SIG-M5 (cell line): ENCODE measurements around the gene SHF.
"Not testable (repeated sequence)": the region's sequence is repeated elsewhere in the genome, so short reads cannot be mapped to it uniquely, and the experiment has no call there.

Experiments
- DNase-seq: peaks from one replicate; lab custom pipeline; 2025; lab: John Stamatoyannopoulos, UW

Gene SHF

GRCh38 chr15:45187894-45188830 is at the start of gene SHF:
Gene SHF, minus strand, starts transcription at chr15:45187966. Its CDS starts 15 bp downstream, at chr15:45187951.
- no peak for DNase-seq

- DNase-seq: not testable (repeated sequence)
These were observed 49.0 kb upstream of the SHF start for GRCh38 chr15:45236806-45237205.

- DNase-seq: no peak
These were observed 46.9 kb upstream of the SHF start for GRCh38 chr15:45234562-45235235.

GRCh38 chr15:45231864-45232562 is 44.2 kb upstream of the SHF start:
- no peak for DNase-seq

GRCh38 chr15:45231132-45231531 is 43.4 kb upstream of the SHF start:
- no peak for DNase-seq

- no peak for DNase-seq
These were observed 42.6 kb upstream of the SHF start for GRCh38 chr15:45230245-45230965.

GRCh38 chr15:45228931-45229330 is 41.2 kb upstream of the SHF start:
- DNase-seq: no peak

GRCh38 chr15:45225506-45226273 is 37.9 kb upstream of the SHF start:
- DNase-seq: no peak

GRCh38 chr15:45224621-45225217 is 37.0 kb upstream of the SHF start:
- DNase-seq: no peak

- DNase-seq: no peak
These were observed 34.2 kb upstream of the SHF start for GRCh38 chr15:45221967-45222366.

- no peak for DNase-seq
These were observed 33.4 kb upstream of the SHF start for GRCh38 chr15:45221053-45221599.

GRCh38 chr15:45212493-45212892 is 24.7 kb upstream of the SHF start:
- no peak for DNase-seq

GRCh38 chr15:45205192-45205591 is 17.4 kb upstream of the SHF start:
- no peak for DNase-seq

GRCh38 chr15:45203182-45203581 is 15.4 kb upstream of the SHF start:
- DNase-seq: no peak

GRCh38 chr15:45201869-45202268 is 14.1 kb upstream of the SHF start:
- no peak for DNase-seq

- no peak for DNase-seq
These were observed 13.7 kb upstream of the SHF start for GRCh38 chr15:45201557-45201859.

GRCh38 chr15:45200799-45201556 is 13.2 kb upstream of the SHF start:
- peak; percentile 24 for DNase-seq

GRCh38 chr15:45200001-45200798 is 12.4 kb upstream of the SHF start:
- peak; percentile 63 for DNase-seq
